Measurements from ENCODE around the gene EXTL1.

GRCh38 chr1:25991937-25992688 lies 29.5 kb upstream of the EXTL1 start:
- TF ChIP-seq CTCF (IDR thresholded peaks at IDR 0.05; ENCODE audit: low read length) = no peak
- TF ChIP-seq EZH2 (IDR thresholded peaks at IDR 0.05; ENCODE audit: borderline replicate concordance, low read length) = no peak
